ENCODE measurements around the gene LEMD1. TPM values are rescaled to one million over a fixed set of nuclear protein-coding genes. Genes with fewer than 3 reads are reported as not detected.

Gene LEMD1
- total RNA-seq, 1 donor from 2014 or later = 2.0 TPM

- Mint-ChIP-seq H3K4me1 (ENCODE audit: low read depth, unreplicated experiment) (peaks cover 71% of the 10 kb centered on the region), H3K27ac (ENCODE audit: unreplicated experiment) (peak overlapping the region; percentile 100), H3K9me3 (ENCODE audit: unreplicated experiment) (peaks cover 11% of the 10 kb centered on the region), H3K36me3 (ENCODE audit: unreplicated experiment) (no peaks in the 10 kb centered on the region), H3K27me3 (ENCODE audit: unreplicated experiment) (peaks cover 11% of the 10 kb centered on the region), H3K4me3 (ENCODE audit: unreplicated experiment) (peak overlapping the region; percentile 88)
- no peak for DNase-seq
- no peak for TF ChIP-seq CTCF (IDR thresholded peaks at IDR 0.05; ENCODE audit: partially characterized antibody, unreplicated experiment)
These were observed 64.3 kb downstream of the LEMD1 start for GRCh38 chr1:205357567-205357966.

GRCh38 chr1:205356440-205357139 is 65.3 kb downstream of the LEMD1 start, which contains the start of gene KLHDC8A:
TSS of gene KLHDC8A (minus strand) at chr1:205356922. CDS start at chr1:205343604, 13,318 bp downstream.
- Mint-ChIP-seq H3K27me3 (ENCODE audit: unreplicated experiment) (peaks cover 19% of the 10 kb centered on the region), H3K36me3 (ENCODE audit: unreplicated experiment) (no peaks in the 10 kb centered on the region), H3K4me1 (ENCODE audit: low read depth, unreplicated experiment) (peaks cover 79% of the 10 kb centered on the region), H3K27ac (ENCODE audit: unreplicated experiment) (peak within 1 kb of the TSS; percentile 100), H3K4me3 (ENCODE audit: unreplicated experiment) (peak within 1 kb of the TSS; percentile 88), H3K9me3 (ENCODE audit: unreplicated experiment) (peaks cover 16% of the 10 kb centered on the region)
- TF ChIP-seq CTCF (IDR thresholded peaks at IDR 0.05; ENCODE audit: partially characterized antibody, unreplicated experiment) = no peak
- peak; percentile 89 for DNase-seq

- peak overlapping the region; percentile 99 for H3K27ac Mint-ChIP-seq (ENCODE audit: unreplicated experiment)
- TF ChIP-seq CTCF (IDR thresholded peaks at IDR 0.05; ENCODE audit: partially characterized antibody, unreplicated experiment) = no peak
- H3K4me1 Mint-ChIP-seq (ENCODE audit: low read depth, unreplicated experiment) = peaks cover 81% of the 10 kb centered on the region
- peaks cover 28% of the 10 kb centered on the region for H3K27me3 Mint-ChIP-seq (ENCODE audit: unreplicated experiment)
- DNase-seq = no peak
- peak overlapping the region; percentile 83 for H3K4me3 Mint-ChIP-seq (ENCODE audit: unreplicated experiment)
- H3K36me3 Mint-ChIP-seq (ENCODE audit: unreplicated experiment) = no peaks in the 10 kb centered on the region
- H3K9me3 Mint-ChIP-seq (ENCODE audit: unreplicated experiment) = peaks cover 28% of the 10 kb centered on the region
These were observed 66.8 kb downstream of the LEMD1 start for GRCh38 chr1:205355075-205355453.

- peaks cover 81% of the 10 kb centered on the region for H3K4me1 Mint-ChIP-seq (ENCODE audit: low read depth, unreplicated experiment)
- peaks cover 32% of the 10 kb centered on the region for H3K9me3 Mint-ChIP-seq (ENCODE audit: unreplicated experiment)
- peak; percentile 70 for DNase-seq
- H3K27me3 Mint-ChIP-seq (ENCODE audit: unreplicated experiment) = peaks cover 32% of the 10 kb centered on the region
- H3K4me3 Mint-ChIP-seq (ENCODE audit: unreplicated experiment) = peak overlapping the region; percentile 83
- no peaks in the 10 kb centered on the region for H3K36me3 Mint-ChIP-seq (ENCODE audit: unreplicated experiment)
- H3K27ac Mint-ChIP-seq (ENCODE audit: unreplicated experiment) = peak overlapping the region; percentile 99
- peak; percentile 90 for TF ChIP-seq CTCF (IDR thresholded peaks at IDR 0.05; ENCODE audit: partially characterized antibody, unreplicated experiment)
These were observed 67.4 kb downstream of the LEMD1 start for GRCh38 chr1:205354259-205355074.
